GM23338 (cell line): Measurements from ENCODE around the gene DPYSL3. TPM values are rescaled to one million over a fixed set of nuclear protein-coding genes. Genes with fewer than 3 reads are reported as not detected.

Source experiments
- ATAC-seq: fragments of 200-7000 bp; cut with Tn5 transposase; 3 replicates; pipeline ENCODE4 v1.9.1; 2020
- DNase-seq: peaks from one replicate; pipeline ENCODE4 v3.0.0-alpha.2; 2015; ENCODE audit warnings: low spot score
- H2AFZ ChIP-seq: fragments of 200-600 bp; sonication (generic); 2 replicates; pipeline ENCODE4 v1.8.0; 2016; ENCODE audit warnings: antibody characterized with exemption, mild to moderate bottlenecking, moderate library complexity
- H3F3A ChIP-seq: fragments of 200-600 bp; sonication (generic); replicated peaks from 2 replicates; pipeline ENCODE4 v1.8.0; 2017; ENCODE audit warnings: antibody characterized with exemption, mixed run types, low read depth
- H3K27ac ChIP-seq: fragments of 200-600 bp; sonication (generic); 2 replicates; pipeline ENCODE4 v1.6.1; 2016; ENCODE audit warnings: low read depth
- H3K27me3 ChIP-seq: fragments of 200-600 bp; sonication (generic); 2 replicates; pipeline ENCODE4 v1.8.0; 2016; ENCODE audit warnings: mild to moderate bottlenecking, mixed run types, moderate library complexity; ENCODE audit not compliant: insufficient read depth
- H3K36me3 ChIP-seq: fragments of 200-600 bp; sonication (generic); 2 replicates; pipeline ENCODE4 v1.8.0; 2016; ENCODE audit warnings: mild to moderate bottlenecking; ENCODE audit not compliant: insufficient read depth
- H3K4me1 ChIP-seq: fragments of 200-600 bp; sonication (generic); 2 replicates; pipeline ENCODE4 v1.8.0; 2016; ENCODE audit warnings: mild to moderate bottlenecking, moderate library complexity; ENCODE audit not compliant: insufficient read depth
- H3K4me2 ChIP-seq: fragments of 200-600 bp; sonication (generic); 2 replicates; pipeline ENCODE4 v1.7.1; 2017; ENCODE audit warnings: mixed run types
- H3K4me3 ChIP-seq: fragments of 200-600 bp; sonication (generic); 2 replicates; pipeline ENCODE4 v1.6.1; 2016; ENCODE audit warnings: mixed run types
- H3K79me2 ChIP-seq: fragments of 200-600 bp; sonication (generic); replicated peaks from 2 replicates; pipeline ENCODE4 v1.8.0; 2017; ENCODE audit warnings: mild to moderate bottlenecking; ENCODE audit not compliant: insufficient read depth
- H3K9me2 ChIP-seq: fragments of 200-600 bp; sonication (generic); 2 replicates; pipeline ENCODE4 v1.8.0; 2017; ENCODE audit not compliant: insufficient read depth
- H4K20me1 ChIP-seq: fragments of 200-600 bp; sonication (generic); replicated peaks from 2 replicates; pipeline ENCODE4 v1.8.0; 2017; ENCODE audit warnings: mild to moderate bottlenecking; ENCODE audit not compliant: insufficient read depth
- H3K27ac Mint-ChIP-seq: 2 replicates; pipeline ENCODE4 v1.8.0; 2020; ENCODE audit warnings: inconsistent platforms, mild to moderate bottlenecking, moderate library complexity, mixed read lengths
- H3K27me3 Mint-ChIP-seq: 3 replicates; pipeline ENCODE4 v1.8.0; 2022; ENCODE audit warnings: low read depth, mild to moderate bottlenecking, moderate library complexity, mixed read lengths, inconsistent platforms; ENCODE audit not compliant: insufficient read depth, poor library complexity
- H3K36me3 Mint-ChIP-seq: 3 replicates; pipeline ENCODE4 v1.8.0; 2021; ENCODE audit warnings: low read depth, mild to moderate bottlenecking, inconsistent platforms, moderate library complexity, mixed read lengths
- H3K4me1 Mint-ChIP-seq: 3 replicates; pipeline ENCODE4 v1.8.0; 2020; ENCODE audit warnings: mild to moderate bottlenecking, inconsistent platforms, mixed read lengths
- H3K4me3 Mint-ChIP-seq: 3 replicates; pipeline ENCODE4 v1.8.0; 2021; ENCODE audit warnings: moderate library complexity, mild to moderate bottlenecking, inconsistent platforms, mixed read lengths
- H3K9me3 Mint-ChIP-seq: 3 replicates; pipeline ENCODE4 v1.8.0; 2020; ENCODE audit warnings: moderate library complexity, mild to moderate bottlenecking, inconsistent platforms, mixed read lengths
- CREB1 ChIP-seq: fragments of 250-450 bp; sonication (Bioruptor Pico); IDR thresholded peaks from 2 replicates; pipeline ENCODE4 v1.5.0; 2020; ENCODE audit warnings: low read depth, mild to moderate bottlenecking, moderate library complexity
- EZH2 ChIP-seq: fragments of 200-600 bp; sonication (generic); IDR thresholded peaks from one replicate; pipeline ENCODE4 v1.8.0; 2017; ENCODE audit warnings: antibody characterized with exemption, mild to moderate bottlenecking, low read depth; ENCODE audit not compliant: unreplicated experiment
- EZH2phosphoT487 ChIP-seq: fragments of 200-600 bp; sonication (generic); IDR thresholded peaks from one replicate; pipeline ENCODE4 v1.8.1; 2018; ENCODE audit warnings: antibody characterized with exemption; ENCODE audit not compliant: unreplicated experiment
- JUNB ChIP-seq: IDR thresholded peaks from one replicate; pipeline ENCODE4 v1.6.1; 2016; ENCODE audit warnings: antibody characterized with exemption; ENCODE audit not compliant: unreplicated experiment
- NANOG ChIP-seq: IDR thresholded peaks from 2 replicates; pipeline ENCODE4 v1.6.1; 2016; ENCODE audit warnings: antibody characterized with exemption, borderline replicate concordance
- POLR2AphosphoS5 ChIP-seq: IDR thresholded peaks from 2 replicates; pipeline ENCODE4 v1.6.1; 2016; ENCODE audit warnings: antibody characterized with exemption, low read depth
- REST ChIP-seq: IDR thresholded peaks from one replicate; pipeline ENCODE4 v1.6.1; 2018; ENCODE audit warnings: antibody characterized with exemption; ENCODE audit not compliant: unreplicated experiment
- STAT1 ChIP-seq: IDR thresholded peaks from one replicate; pipeline ENCODE4 v1.6.1; 2016; ENCODE audit warnings: antibody characterized with exemption; ENCODE audit not compliant: unreplicated experiment
- ZNF114 ChIP-seq: fragments of 250-450 bp; sonication (Bioruptor Pico); IDR thresholded peaks from 2 replicates; pipeline ENCODE4 v1.5.0; 2020; ENCODE audit warnings: mild to moderate bottlenecking, moderate library complexity
- ZNF331 ChIP-seq: fragments of 250-450 bp; sonication (Bioruptor Pico); IDR thresholded peaks from 2 replicates; pipeline ENCODE4 v1.5.0; 2020; ENCODE audit warnings: low read depth, mild to moderate bottlenecking, moderate library complexity
- polyA plus RNA-seq: library from polyadenylated mRNA; unstranded; fragments of >200 nt; fragmentation: Nextera tagmentation; extraction: Ambion mirVana; gene quantifications from 2 replicates; pipeline ENCODE4 v1.2.1, GENCODE V29; 2016
- total RNA-seq: library from RNA; depleted of rRNA; stranded (reverse); fragments of >200 nt; shearing (Covaris generic); gene quantifications from 2 replicates; pipeline ENCODE4 v1.2.3, GENCODE V29; 2014
- TF ChIP-seq, protein P1 (sequence below): fragments of 250-450 bp; sonication (Bioruptor Pico); IDR thresholded peaks from 2 replicates; pipeline ENCODE4 v1.5.0; 2020; ENCODE audit warnings: mild to moderate bottlenecking, moderate library complexity
- TF ChIP-seq, protein P2 (sequence below), 2 experiments: fragments of 200-600 bp in 1 of 2; sonication (generic) in 1 of 2; conservative IDR thresholded peaks; 2 replicates each; pipeline versions ENCODE4 v1.5.1 to v1.6.1; 2016 to 2017; ENCODE audit warnings: antibody characterized with exemption in 2 of 2, low read depth in 2 of 2, mild to moderate bottlenecking in 2 of 2, moderate library complexity in 1 of 2
- TF ChIP-seq, protein P3 (sequence below): IDR thresholded peaks from 2 replicates; pipeline ENCODE4 v1.6.1; 2016; ENCODE audit warnings: antibody characterized with exemption

The DPYSL3 gene
- total and polyA plus RNA-seq, 2 experiments from 2014 or later: 97.6 to 455 TPM

GRCh38 chr5:147408980-147409379 lies 100.9 kb downstream of the DPYSL3 start:
- Histone ChIP-seq H2AFZ (no peak overlapping the region), H4K20me1 (peaks cover 47% of the 10 kb centered on the region), H3K4me1 (no peaks in the 10 kb centered on the region), H3K4me2 (no peak overlapping the region), H3K9me2 (no peaks in the 10 kb centered on the region), H3K27ac (0 out of 2 replicates have a peak overlapping the region, but pooled peaks have one; percentile 29), H3K27me3 (no peaks in the 10 kb centered on the region), H3K36me3 (peaks cover 94% of the 10 kb centered on the region), H3F3A (peaks cover 20% of the 10 kb centered on the region), H3K79me2 (peaks cover 22% of the 10 kb centered on the region), H3K4me3 (no peak overlapping the region)
- Mint-ChIP-seq H3K9me3 (no peaks in the 10 kb centered on the region), H3K4me1 (no peaks in the 10 kb centered on the region), H3K27ac (no peak overlapping the region), H3K27me3 (peaks cover 2% of the 10 kb centered on the region), H3K4me3 (no peak overlapping the region), H3K36me3 (peaks cover 98% of the 10 kb centered on the region)
- TF ChIP-seq, protein P1, sequence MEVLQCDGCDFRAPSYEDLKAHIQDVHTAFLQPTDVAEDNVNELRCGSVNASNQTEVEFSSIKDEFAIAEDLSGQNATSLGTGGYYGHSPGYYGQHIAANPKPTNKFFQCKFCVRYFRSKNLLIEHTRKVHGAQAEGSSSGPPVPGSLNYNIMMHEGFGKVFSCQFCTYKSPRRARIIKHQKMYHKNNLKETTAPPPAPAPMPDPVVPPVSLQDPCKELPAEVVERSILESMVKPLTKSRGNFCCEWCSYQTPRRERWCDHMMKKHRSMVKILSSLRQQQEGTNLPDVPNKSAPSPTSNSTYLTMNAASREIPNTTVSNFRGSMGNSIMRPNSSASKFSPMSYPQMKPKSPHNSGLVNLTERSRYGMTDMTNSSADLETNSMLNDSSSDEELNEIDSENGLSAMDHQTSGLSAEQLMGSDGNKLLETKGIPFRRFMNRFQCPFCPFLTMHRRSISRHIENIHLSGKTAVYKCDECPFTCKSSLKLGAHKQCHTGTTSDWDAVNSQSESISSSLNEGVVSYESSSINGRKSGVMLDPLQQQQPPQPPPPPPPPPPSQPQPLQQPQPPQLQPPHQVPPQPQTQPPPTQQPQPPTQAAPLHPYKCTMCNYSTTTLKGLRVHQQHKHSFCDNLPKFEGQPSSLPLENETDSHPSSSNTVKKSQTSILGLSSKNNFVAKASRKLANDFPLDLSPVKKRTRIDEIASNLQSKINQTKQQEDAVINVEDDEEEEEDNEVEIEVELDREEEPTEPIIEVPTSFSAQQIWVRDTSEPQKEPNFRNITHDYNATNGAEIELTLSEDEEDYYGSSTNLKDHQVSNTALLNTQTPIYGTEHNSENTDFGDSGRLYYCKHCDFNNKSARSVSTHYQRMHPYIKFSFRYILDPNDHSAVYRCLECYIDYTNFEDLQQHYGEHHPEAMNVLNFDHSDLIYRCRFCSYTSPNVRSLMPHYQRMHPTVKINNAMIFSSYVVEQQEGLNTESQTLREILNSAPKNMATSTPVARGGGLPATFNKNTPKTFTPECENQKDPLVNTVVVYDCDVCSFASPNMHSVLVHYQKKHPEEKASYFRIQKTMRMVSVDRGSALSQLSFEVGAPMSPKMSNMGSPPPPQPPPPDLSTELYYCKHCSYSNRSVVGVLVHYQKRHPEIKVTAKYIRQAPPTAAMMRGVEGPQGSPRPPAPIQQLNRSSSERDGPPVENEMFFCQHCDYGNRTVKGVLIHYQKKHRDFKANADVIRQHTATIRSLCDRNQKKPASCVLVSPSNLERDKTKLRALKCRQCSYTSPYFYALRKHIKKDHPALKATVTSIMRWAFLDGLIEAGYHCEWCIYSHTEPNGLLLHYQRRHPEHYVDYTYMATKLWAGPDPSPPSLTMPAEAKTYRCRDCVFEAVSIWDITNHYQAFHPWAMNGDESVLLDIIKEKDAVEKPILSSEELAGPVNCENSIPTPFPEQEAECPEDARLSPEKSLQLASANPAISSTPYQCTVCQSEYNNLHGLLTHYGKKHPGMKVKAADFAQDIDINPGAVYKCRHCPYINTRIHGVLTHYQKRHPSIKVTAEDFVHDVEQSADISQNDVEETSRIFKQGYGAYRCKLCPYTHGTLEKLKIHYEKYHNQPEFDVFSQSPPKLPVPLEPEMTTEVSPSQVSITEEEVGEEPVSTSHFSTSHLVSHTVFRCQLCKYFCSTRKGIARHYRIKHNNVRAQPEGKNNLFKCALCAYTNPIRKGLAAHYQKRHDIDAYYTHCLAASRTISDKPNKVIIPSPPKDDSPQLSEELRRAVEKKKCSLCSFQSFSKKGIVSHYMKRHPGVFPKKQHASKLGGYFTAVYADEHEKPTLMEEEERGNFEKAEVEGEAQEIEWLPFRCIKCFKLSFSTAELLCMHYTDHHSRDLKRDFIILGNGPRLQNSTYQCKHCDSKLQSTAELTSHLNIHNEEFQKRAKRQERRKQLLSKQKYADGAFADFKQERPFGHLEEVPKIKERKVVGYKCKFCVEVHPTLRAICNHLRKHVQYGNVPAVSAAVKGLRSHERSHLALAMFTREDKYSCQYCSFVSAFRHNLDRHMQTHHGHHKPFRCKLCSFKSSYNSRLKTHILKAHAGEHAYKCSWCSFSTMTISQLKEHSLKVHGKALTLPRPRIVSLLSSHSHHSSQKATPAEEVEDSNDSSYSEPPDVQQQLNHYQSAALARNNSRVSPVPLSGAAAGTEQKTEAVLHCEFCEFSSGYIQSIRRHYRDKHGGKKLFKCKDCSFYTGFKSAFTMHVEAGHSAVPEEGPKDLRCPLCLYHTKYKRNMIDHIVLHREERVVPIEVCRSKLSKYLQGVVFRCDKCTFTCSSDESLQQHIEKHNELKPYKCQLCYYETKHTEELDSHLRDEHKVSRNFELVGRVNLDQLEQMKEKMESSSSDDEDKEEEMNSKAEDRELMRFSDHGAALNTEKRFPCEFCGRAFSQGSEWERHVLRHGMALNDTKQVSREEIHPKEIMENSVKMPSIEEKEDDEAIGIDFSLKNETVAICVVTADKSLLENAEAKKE: no peak
- TF ChIP-seq NANOG (no peak), EZH2 (no peak), CREB1 (CRISPR knock-in tag) (no peak), JUNB (no peak), ZNF331 (CRISPR knock-in tag) (no peak), EZH2phosphoT487 (no peak), POLR2AphosphoS5 (no peak), ZNF114 (CRISPR knock-in tag) (no peak), REST (no peak), STAT1 (no peak)
- TF ChIP-seq, protein P2, sequence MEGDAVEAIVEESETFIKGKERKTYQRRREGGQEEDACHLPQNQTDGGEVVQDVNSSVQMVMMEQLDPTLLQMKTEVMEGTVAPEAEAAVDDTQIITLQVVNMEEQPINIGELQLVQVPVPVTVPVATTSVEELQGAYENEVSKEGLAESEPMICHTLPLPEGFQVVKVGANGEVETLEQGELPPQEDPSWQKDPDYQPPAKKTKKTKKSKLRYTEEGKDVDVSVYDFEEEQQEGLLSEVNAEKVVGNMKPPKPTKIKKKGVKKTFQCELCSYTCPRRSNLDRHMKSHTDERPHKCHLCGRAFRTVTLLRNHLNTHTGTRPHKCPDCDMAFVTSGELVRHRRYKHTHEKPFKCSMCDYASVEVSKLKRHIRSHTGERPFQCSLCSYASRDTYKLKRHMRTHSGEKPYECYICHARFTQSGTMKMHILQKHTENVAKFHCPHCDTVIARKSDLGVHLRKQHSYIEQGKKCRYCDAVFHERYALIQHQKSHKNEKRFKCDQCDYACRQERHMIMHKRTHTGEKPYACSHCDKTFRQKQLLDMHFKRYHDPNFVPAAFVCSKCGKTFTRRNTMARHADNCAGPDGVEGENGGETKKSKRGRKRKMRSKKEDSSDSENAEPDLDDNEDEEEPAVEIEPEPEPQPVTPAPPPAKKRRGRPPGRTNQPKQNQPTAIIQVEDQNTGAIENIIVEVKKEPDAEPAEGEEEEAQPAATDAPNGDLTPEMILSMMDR (conservative IDR thresholded peaks at IDR 0.05; ENCODE audit: low read depth in 2 of 2): no peak
- TF ChIP-seq, protein P3, sequence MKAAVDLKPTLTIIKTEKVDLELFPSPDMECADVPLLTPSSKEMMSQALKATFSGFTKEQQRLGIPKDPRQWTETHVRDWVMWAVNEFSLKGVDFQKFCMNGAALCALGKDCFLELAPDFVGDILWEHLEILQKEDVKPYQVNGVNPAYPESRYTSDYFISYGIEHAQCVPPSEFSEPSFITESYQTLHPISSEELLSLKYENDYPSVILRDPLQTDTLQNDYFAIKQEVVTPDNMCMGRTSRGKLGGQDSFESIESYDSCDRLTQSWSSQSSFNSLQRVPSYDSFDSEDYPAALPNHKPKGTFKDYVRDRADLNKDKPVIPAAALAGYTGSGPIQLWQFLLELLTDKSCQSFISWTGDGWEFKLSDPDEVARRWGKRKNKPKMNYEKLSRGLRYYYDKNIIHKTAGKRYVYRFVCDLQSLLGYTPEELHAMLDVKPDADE: no peak
- ATAC-seq (no peak), DNase-seq (no peak)
